Neural progenitor cell (in vitro differentiated cells): Measurements from ENCODE around the gene ATF4. TPM values are rescaled to one million over a fixed set of nuclear protein-coding genes. Genes with fewer than 3 reads are reported as not detected.

Experiments used
- DNase-seq: peaks from one replicate; pipeline ENCODE4 v3.0.0-alpha.2; 2016; ENCODE audit warnings: low spot score
- H2AFZ ChIP-seq: fragments of 200-600 bp; sonication (generic); replicated peaks from 2 replicates; pipeline ENCODE4 v1.6.1; 2016; ENCODE audit warnings: antibody characterized with exemption
- H3F3A ChIP-seq: fragments of 200-600 bp; sonication (generic); 2 replicates; pipeline ENCODE4 v1.6.1; 2016; ENCODE audit warnings: antibody characterized with exemption, low read depth
- H3K27ac ChIP-seq: fragments of 200-600 bp; sonication (generic); 2 replicates; pipeline ENCODE4 v1.5.1; 2016; ENCODE audit warnings: mild to moderate bottlenecking
- H3K27me3 ChIP-seq: fragments of 200-600 bp; sonication (generic); 2 replicates; pipeline ENCODE4 v1.6.1; 2016; ENCODE audit warnings: mild to moderate bottlenecking, moderate library complexity
- H3K36me3 ChIP-seq: fragments of 200-600 bp; sonication (generic); 2 replicates; pipeline ENCODE4 v1.5.1; 2016
- H3K4me1 ChIP-seq: fragments of 200-600 bp; sonication (generic); 2 replicates; pipeline ENCODE4 v1.6.1; 2016; ENCODE audit warnings: mixed run types
- H3K4me2 ChIP-seq: fragments of 200-600 bp; sonication (generic); 2 replicates; pipeline ENCODE4 v1.6.1; 2016
- H3K4me3 ChIP-seq: fragments of 200-600 bp; sonication (generic); 2 replicates; pipeline ENCODE4 v1.5.1; 2016
- H3K79me2 ChIP-seq: fragments of 200-600 bp; sonication (generic); 2 replicates; pipeline ENCODE4 v1.6.1; 2016; ENCODE audit warnings: low read depth
- H3K9ac ChIP-seq: fragments of 200-600 bp; sonication (generic); 2 replicates; pipeline ENCODE4 v1.6.1; 2016
- H3K9me3 ChIP-seq: fragments of 200-600 bp; sonication (generic); 2 replicates; pipeline ENCODE4 v1.5.1; 2016; ENCODE audit warnings: low read depth
- H4K20me1 ChIP-seq: fragments of 200-600 bp; sonication (generic); 2 replicates; pipeline ENCODE4 v1.6.1; 2016; ENCODE audit warnings: low read depth
- H3K27ac Mint-ChIP-seq: 3 replicates; pipeline ENCODE4 v1.8.0; 2021; ENCODE audit warnings: mixed read lengths
- H3K27me3 Mint-ChIP-seq: 2 replicates; pipeline ENCODE4 v1.8.0; 2022; ENCODE audit warnings: low read depth, mild to moderate bottlenecking, inconsistent platforms, moderate library complexity, mixed read lengths; ENCODE audit not compliant: insufficient read depth
- H3K36me3 Mint-ChIP-seq: 3 replicates; pipeline ENCODE4 v1.8.0; 2021; ENCODE audit warnings: mixed read lengths
- H3K4me1 Mint-ChIP-seq: 3 replicates; pipeline ENCODE4 v1.8.0; 2021; ENCODE audit warnings: mixed read lengths
- H3K4me3 Mint-ChIP-seq: 3 replicates; pipeline ENCODE4 v1.8.0; 2021; ENCODE audit warnings: mild to moderate bottlenecking, moderate library complexity, mixed read lengths
- H3K9me3 Mint-ChIP-seq: 3 replicates; pipeline ENCODE4 v1.8.0; 2020; ENCODE audit warnings: mixed read lengths
- EZH2 ChIP-seq: fragments of 200-600 bp; sonication (generic); IDR thresholded peaks from 2 replicates; pipeline ENCODE4 v1.6.1; 2017; ENCODE audit warnings: antibody characterized with exemption, mild to moderate bottlenecking, moderate library complexity
- EZH2phosphoT487 ChIP-seq: fragments of 200-600 bp; sonication (generic); IDR thresholded peaks from 2 replicates; pipeline ENCODE4 v1.6.1; 2017; ENCODE audit warnings: antibody characterized with exemption
- total RNA-seq: library from RNA; depleted of rRNA; stranded (reverse); fragments of >200 nt; gene quantifications from 2 replicates; pipeline ENCODE4 v1.2.3, GENCODE V29; 2015; ENCODE audit warnings: low replicate concordance
- TF ChIP-seq, protein P1 (sequence below): fragments of 200-600 bp; sonication (generic); IDR thresholded peaks from 2 replicates; pipeline ENCODE4 v1.5.1; 2017; ENCODE audit warnings: antibody characterized with exemption, mild to moderate bottlenecking

Gene ATF4
- total RNA-seq, 1 donor from 2014 or later: 189 TPM

DNA sequence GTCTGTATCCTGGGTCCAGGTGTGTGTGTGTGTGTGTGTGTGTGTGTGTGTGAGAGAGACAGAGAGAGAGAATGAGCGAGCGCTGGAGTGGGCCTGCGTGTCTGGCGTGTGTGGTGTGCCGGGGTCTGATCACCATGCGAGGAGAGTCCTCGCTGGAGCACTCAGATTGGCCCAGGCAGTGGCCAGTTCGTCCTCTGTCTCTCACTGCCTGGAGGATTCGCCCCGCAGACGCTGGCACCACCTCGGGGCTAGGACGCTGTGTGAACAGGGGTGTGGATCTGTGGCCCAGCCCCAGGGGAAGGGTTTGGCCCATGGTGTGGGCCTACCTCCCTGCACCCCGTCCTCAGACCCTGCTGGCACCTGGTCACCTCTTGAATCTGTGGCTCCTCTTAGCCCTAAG lies 38.6 kb downstream of the ATF4 start:
- Histone ChIP-seq H3K27ac (no peak overlapping the region), H3K79me2 (no peaks in the 10 kb centered on the region), H3K9me3 (no peaks in the 10 kb centered on the region), H3K9ac (no peak overlapping the region), H3K4me3 (no peak overlapping the region), H4K20me1 (peaks cover 24% of the 10 kb centered on the region), H2AFZ (no peak overlapping the region), H3K36me3 (no peaks in the 10 kb centered on the region), H3K4me2 (no peak overlapping the region), H3F3A (peaks cover 10% of the 10 kb centered on the region), H3K27me3 (peaks cover 94% of the 10 kb centered on the region), H3K4me1 (peaks cover 4% of the 10 kb centered on the region)
- Mint-ChIP-seq H3K4me3 (peak overlapping the region; percentile 74), H3K27me3 (peaks cover 44% of the 10 kb centered on the region), H3K27ac (no peak overlapping the region), H3K9me3 (no peaks in the 10 kb centered on the region), H3K4me1 (peaks cover 13% of the 10 kb centered on the region), H3K36me3 (no peaks in the 10 kb centered on the region)
- TF ChIP-seq EZH2: no peak
- TF ChIP-seq, protein P1, sequence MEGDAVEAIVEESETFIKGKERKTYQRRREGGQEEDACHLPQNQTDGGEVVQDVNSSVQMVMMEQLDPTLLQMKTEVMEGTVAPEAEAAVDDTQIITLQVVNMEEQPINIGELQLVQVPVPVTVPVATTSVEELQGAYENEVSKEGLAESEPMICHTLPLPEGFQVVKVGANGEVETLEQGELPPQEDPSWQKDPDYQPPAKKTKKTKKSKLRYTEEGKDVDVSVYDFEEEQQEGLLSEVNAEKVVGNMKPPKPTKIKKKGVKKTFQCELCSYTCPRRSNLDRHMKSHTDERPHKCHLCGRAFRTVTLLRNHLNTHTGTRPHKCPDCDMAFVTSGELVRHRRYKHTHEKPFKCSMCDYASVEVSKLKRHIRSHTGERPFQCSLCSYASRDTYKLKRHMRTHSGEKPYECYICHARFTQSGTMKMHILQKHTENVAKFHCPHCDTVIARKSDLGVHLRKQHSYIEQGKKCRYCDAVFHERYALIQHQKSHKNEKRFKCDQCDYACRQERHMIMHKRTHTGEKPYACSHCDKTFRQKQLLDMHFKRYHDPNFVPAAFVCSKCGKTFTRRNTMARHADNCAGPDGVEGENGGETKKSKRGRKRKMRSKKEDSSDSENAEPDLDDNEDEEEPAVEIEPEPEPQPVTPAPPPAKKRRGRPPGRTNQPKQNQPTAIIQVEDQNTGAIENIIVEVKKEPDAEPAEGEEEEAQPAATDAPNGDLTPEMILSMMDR: no peak
- no peak for TF ChIP-seq EZH2phosphoT487
- DNase-seq: no peak

GRCh38 chr22:39559456-39560105 lies 39.2 kb downstream of the ATF4 start:
- Mint-ChIP-seq H3K36me3 (no peaks in the 10 kb centered on the region), H3K27ac (no peak overlapping the region), H3K4me3 (no peak overlapping the region), H3K27me3 (peaks cover 44% of the 10 kb centered on the region), H3K4me1 (peaks cover 9% of the 10 kb centered on the region), H3K9me3 (no peaks in the 10 kb centered on the region)
- no peak overlapping the region for H3K4me2 ChIP-seq
- no peak overlapping the region for H3K9ac ChIP-seq
- H3K4me1 ChIP-seq: peaks cover 4% of the 10 kb centered on the region
- H4K20me1 ChIP-seq: peaks cover 24% of the 10 kb centered on the region
- no peaks in the 10 kb centered on the region for H3K36me3 ChIP-seq
- H3F3A ChIP-seq: peaks cover 14% of the 10 kb centered on the region
- H3K27ac ChIP-seq: no peak overlapping the region
- DNase-seq: peak; percentile 67
- no peaks in the 10 kb centered on the region for H3K79me2 ChIP-seq
- H3K9me3 ChIP-seq: no peaks in the 10 kb centered on the region
- no peak overlapping the region for H3K4me3 ChIP-seq
- peaks cover 87% of the 10 kb centered on the region for H3K27me3 ChIP-seq
- no peak overlapping the region for H2AFZ ChIP-seq
- TF ChIP-seq EZH2: no peak
- TF ChIP-seq, protein P1: peak; percentile 65

- peaks cover 82% of the 10 kb centered on the region for H3K27me3 ChIP-seq
- TF ChIP-seq EZH2 (no peak), EZH2phosphoT487 (no peak)
- TF ChIP-seq, protein P1: no peak
- peaks cover 9% of the 10 kb centered on the region for H3K4me1 Mint-ChIP-seq
These were observed 39.8 kb downstream of the ATF4 start for GRCh38 chr22:39560127-39560526.

More at GRCh38 chr22:39560127-39560526, 39.8 kb downstream of the ATF4 start:
- Histone ChIP-seq H3F3A (peaks cover 14% of the 10 kb centered on the region), H3K27ac (no peak overlapping the region), H3K9me3 (no peaks in the 10 kb centered on the region), H3K36me3 (no peaks in the 10 kb centered on the region), H3K4me1 (peaks cover 4% of the 10 kb centered on the region), H3K79me2 (no peaks in the 10 kb centered on the region), H4K20me1 (peaks cover 24% of the 10 kb centered on the region), H3K4me2 (no peak overlapping the region), H3K4me3 (no peak overlapping the region), H2AFZ (no peak overlapping the region), H3K9ac (no peak overlapping the region)
- no peaks in the 10 kb centered on the region for H3K36me3 Mint-ChIP-seq
- H3K27me3 Mint-ChIP-seq: peaks cover 44% of the 10 kb centered on the region
- no peak for DNase-seq
- H3K9me3 Mint-ChIP-seq: no peaks in the 10 kb centered on the region
- no peak overlapping the region for H3K4me3 Mint-ChIP-seq
- no peak overlapping the region for H3K27ac Mint-ChIP-seq
